Chondrocyte (in vitro differentiated cells): ENCODE measurements around the gene TRIM52. TPM values are rescaled to one million over a fixed set of nuclear protein-coding genes. Genes with fewer than 3 reads are reported as not detected.

ENCODE experiments used
- DNase-seq: peaks from one replicate; pipeline ENCODE4 v3.0.0; 2021; ENCODE audit warnings: mixed read lengths, low spot score
- H3K27ac Mint-ChIP-seq: one replicate; pipeline ENCODE4 v1.8.0; 2021; ENCODE audit warnings: mild to moderate bottlenecking, moderate library complexity, mixed read lengths; ENCODE audit not compliant: unreplicated experiment
- H3K27me3 Mint-ChIP-seq: 2 replicates; pipeline ENCODE4 v1.8.0; 2021; ENCODE audit warnings: low read depth, mixed read lengths
- H3K36me3 Mint-ChIP-seq: 2 replicates; pipeline ENCODE4 v1.8.0; 2021; ENCODE audit warnings: low read depth, mixed read lengths
- H3K4me1 Mint-ChIP-seq: 2 replicates; pipeline ENCODE4 v1.8.0; 2021; ENCODE audit warnings: low read depth, mild to moderate bottlenecking, mixed read lengths
- H3K4me3 Mint-ChIP-seq: one replicate; pipeline ENCODE4 v1.8.0; 2021; ENCODE audit warnings: mild to moderate bottlenecking, moderate library complexity, mixed read lengths; ENCODE audit not compliant: unreplicated experiment
- H3K9me3 Mint-ChIP-seq: 2 replicates; pipeline ENCODE4 v1.8.0; 2021; ENCODE audit warnings: low read depth, mixed read lengths
- CTCF ChIP-seq: fragments of 200-600 bp; sonication (generic); IDR thresholded peaks from 2 replicates; pipeline ENCODE4 v1.5.0; 2021; ENCODE audit warnings: antibody characterized with exemption, mild to moderate bottlenecking, moderate library complexity
- total RNA-seq: library from RNA; stranded (reverse); gene quantifications from 3 replicates; pipeline ENCODE4 v1.2.1, GENCODE V29; 2021

The TRIM52 gene
- total RNA-seq, 1 donor from 2014 or later, result 8.3 TPM

GRCh38 chr5:181241393-181241975 is 19.5 kb downstream of the TRIM52 start:
- Mint-ChIP-seq H3K27ac (peak overlapping the region; percentile 97), H3K27me3 (no peaks in the 10 kb centered on the region), H3K9me3 (no peaks in the 10 kb centered on the region), H3K4me1 (peaks cover 54% of the 10 kb centered on the region), H3K4me3 (peak overlapping the region; percentile 94), H3K36me3 (peaks cover 42% of the 10 kb centered on the region)
- no peak for DNase-seq
- peak; percentile 23 for TF ChIP-seq CTCF

GRCh38 chr5:181239062-181239663 is 21.8 kb downstream of the TRIM52 start:
- H3K4me3 Mint-ChIP-seq, result peak overlapping the region; percentile 31

GRCh38 chr5:181237729-181238385 is 23.1 kb downstream of the TRIM52 start:
- Mint-ChIP-seq H3K27ac (peak overlapping the region; percentile 54), H3K4me3 (no peak overlapping the region), H3K9me3 (no peaks in the 10 kb centered on the region), H3K27me3 (no peaks in the 10 kb centered on the region), H3K36me3 (peaks cover 48% of the 10 kb centered on the region), H3K4me1 (peaks cover 40% of the 10 kb centered on the region)
- no peak for DNase-seq
- TF ChIP-seq CTCF, result no peak

More at GRCh38 chr5:181239062-181239663, 21.8 kb downstream of the TRIM52 start:
- peak overlapping the region; percentile 69 for H3K27ac Mint-ChIP-seq
- no peaks in the 10 kb centered on the region for H3K27me3 Mint-ChIP-seq
- peaks cover 40% of the 10 kb centered on the region for H3K4me1 Mint-ChIP-seq
- no peak for TF ChIP-seq CTCF
- no peaks in the 10 kb centered on the region for H3K9me3 Mint-ChIP-seq
- peaks cover 48% of the 10 kb centered on the region for H3K36me3 Mint-ChIP-seq
- no peak for DNase-seq

GRCh38 chr5:181236954-181237641 is 23.8 kb downstream of the TRIM52 start:
- peaks cover 33% of the 10 kb centered on the region for H3K4me1 Mint-ChIP-seq
- peaks cover 44% of the 10 kb centered on the region for H3K36me3 Mint-ChIP-seq
- H3K9me3 Mint-ChIP-seq, result no peaks in the 10 kb centered on the region
- DNase-seq, result no peak
- peak overlapping the region; percentile 38 for H3K27ac Mint-ChIP-seq
- no peak overlapping the region for H3K4me3 Mint-ChIP-seq
- TF ChIP-seq CTCF, result no peak
- H3K27me3 Mint-ChIP-seq, result no peaks in the 10 kb centered on the region

- peaks cover 38% of the 10 kb centered on the region for H3K36me3 Mint-ChIP-seq
- TF ChIP-seq CTCF, result no peak
- H3K27ac Mint-ChIP-seq, result no peak overlapping the region
- no peak for DNase-seq
- H3K27me3 Mint-ChIP-seq, result no peaks in the 10 kb centered on the region
- H3K4me3 Mint-ChIP-seq, result no peak overlapping the region
- no peaks in the 10 kb centered on the region for H3K9me3 Mint-ChIP-seq
- H3K4me1 Mint-ChIP-seq, result peaks cover 26% of the 10 kb centered on the region
Measured at GRCh38 chr5:181236471-181236870, 24.5 kb downstream of the TRIM52 start.
